Measurements from ENCODE around the gene SLX9.

DNA sequence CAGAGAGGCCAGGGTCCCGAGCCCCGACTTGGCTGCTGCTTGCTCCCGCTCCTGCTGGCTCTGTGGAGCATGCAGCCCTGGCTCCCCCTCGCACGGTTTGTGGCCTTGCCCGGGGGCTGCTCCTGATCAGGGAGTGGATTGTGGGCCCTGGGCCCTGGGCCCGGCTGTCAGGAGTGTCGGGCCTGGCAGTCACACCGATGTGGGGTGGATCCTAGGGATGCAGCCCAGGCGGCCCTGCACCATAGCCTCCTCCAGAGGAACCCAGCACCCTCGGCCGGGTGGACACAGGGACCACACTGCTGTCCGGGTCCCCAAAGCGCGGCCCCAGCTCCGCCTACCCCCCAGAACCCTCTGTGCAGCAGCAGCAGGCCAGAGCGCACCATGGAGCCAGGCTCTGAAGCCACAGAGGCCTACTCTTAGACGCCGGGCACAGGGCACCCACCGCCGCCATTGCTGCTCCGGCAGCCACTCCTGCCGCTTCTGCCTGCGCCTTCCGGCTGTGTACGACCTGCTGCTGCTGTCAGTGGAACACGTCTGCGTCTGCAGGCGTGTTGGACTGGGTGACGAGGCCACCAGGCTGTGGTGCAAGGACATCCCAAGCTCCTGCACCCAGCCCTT, 9.4 kb downstream of the SLX9 start:
- no peak for TF ChIP-seq POLR2A (IDR thresholded peaks at IDR 0.05; ENCODE audit: low read length)
- no peak for TF ChIP-seq GATA1 (IDR thresholded peaks at IDR 0.05; ENCODE audit: low read depth, low read length)

All from erythroblast (primary cell).